Measurements from ENCODE around the gene APOL3. TPM values are rescaled to one million over a fixed set of nuclear protein-coding genes. Genes with fewer than 3 reads are reported as not detected.
"Not testable (repeated sequence)": the region's sequence is repeated elsewhere in the genome, so short reads cannot be mapped to it uniquely, and the experiment has no call there.

The APOL3 gene
- total RNA-seq, 1 experiment from 2014 or later: 0.44 TPM

DNA sequence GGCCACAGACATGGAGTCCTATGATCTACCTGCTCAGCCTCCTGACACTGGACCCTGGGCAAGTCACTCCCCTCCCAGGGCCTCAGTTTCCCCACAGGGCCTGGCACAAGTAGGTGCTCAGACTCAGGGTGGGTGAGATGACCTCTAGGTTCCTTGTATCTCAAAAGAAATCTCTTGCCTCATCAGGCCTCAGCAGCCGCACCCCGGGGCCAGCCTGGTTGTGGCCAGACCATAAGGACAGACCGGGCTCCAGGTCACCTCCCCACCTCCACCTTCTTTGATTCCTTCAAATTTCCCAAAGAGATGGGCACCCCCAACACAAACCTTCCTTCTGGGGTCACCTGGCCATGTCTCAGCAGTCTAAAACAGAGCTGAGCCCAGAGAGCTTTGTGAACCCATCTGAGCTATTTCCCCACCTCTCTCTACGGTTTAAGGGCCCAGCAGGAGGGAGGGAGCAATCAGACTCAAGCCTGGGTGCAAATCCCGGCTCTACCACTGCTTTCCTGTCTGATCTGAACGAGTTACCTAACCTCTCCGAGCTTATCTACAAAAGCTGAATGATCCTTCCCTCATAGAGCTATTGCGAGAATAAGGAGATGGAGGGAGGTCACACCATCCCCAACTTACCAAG, 43.6 kb upstream of the APOL3 start:
- ChIA-PET POLR2A (interaction anchor here (0.7 kb wide), 1 partner anchor 26 kb away, joined by 3 read pairs; no protein-coding TSS in a partner anchor), CTCF (interaction anchor here (0.6 to 0.8 kb wide), 2 partner anchors 35 to 60 kb away, joined by 3 to 5 read pairs; partner anchors contain the start of gene APOL2)
- Mint-ChIP-seq H3K9me3 (ENCODE audit: unreplicated experiment) (no peaks in the 10 kb centered on the region), H3K4me3 (ENCODE audit: unreplicated experiment) (no peak overlapping the region), H3K4me1 (ENCODE audit: insufficient read depth, unreplicated experiment) (no peaks in the 10 kb centered on the region), H3K27me3 (ENCODE audit: insufficient read depth, unreplicated experiment) (peaks cover 6% of the 10 kb centered on the region), H3K27ac (ENCODE audit: low read depth, unreplicated experiment) (no peak overlapping the region), H3K36me3 (ENCODE audit: insufficient read depth, unreplicated experiment) (no peaks in the 10 kb centered on the region)
- intact Hi-C loops (cut with micrococcal nuclease): no loop called here
- no peak for TF ChIP-seq CTCF (IDR thresholded peaks at IDR 0.05; ENCODE audit: unreplicated experiment)
- DNase-seq (ENCODE audit: unreplicated experiment): no peak
- no TSS peak for BruUV-seq (replicated peaks)

DNA sequence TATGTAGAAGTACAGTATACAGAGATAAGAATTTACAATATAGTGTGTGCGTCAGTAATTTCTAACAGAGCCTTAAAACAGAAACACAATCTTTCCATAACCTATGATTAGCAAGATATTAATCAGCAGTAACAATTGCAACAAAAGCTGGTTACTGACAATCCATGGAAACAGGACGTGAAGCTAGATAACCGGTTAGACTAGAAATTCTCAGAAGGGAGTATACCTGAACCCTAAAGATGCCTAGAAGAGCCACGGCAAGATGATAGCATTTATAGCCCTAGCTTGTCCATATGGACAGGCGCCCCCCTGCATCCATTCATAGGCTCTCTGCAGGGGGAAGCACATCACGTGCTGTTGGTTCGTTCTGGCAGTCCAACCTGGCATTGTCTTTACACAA, 42.9 kb upstream of the APOL3 start:
- H3K4me1 Mint-ChIP-seq (ENCODE audit: insufficient read depth, unreplicated experiment); POLR2A ChIA-PET; H3K27me3 Mint-ChIP-seq (ENCODE audit: insufficient read depth, unreplicated experiment); H3K36me3 Mint-ChIP-seq (ENCODE audit: insufficient read depth, unreplicated experiment); H3K27ac Mint-ChIP-seq (ENCODE audit: low read depth, unreplicated experiment); DNase-seq (ENCODE audit: unreplicated experiment); H3K9me3 Mint-ChIP-seq (ENCODE audit: unreplicated experiment); BruUV-seq (replicated peaks); intact Hi-C loops (cut with micrococcal nuclease); H3K4me3 Mint-ChIP-seq (ENCODE audit: unreplicated experiment): not testable (repeated sequence)
- CTCF ChIA-PET: interaction anchor here (0.6 to 0.7 kb wide), 2 partner anchors 45 to 176 kb away, joined by 3 to 5 read pairs; no protein-coding TSS in a partner anchor

DNA sequence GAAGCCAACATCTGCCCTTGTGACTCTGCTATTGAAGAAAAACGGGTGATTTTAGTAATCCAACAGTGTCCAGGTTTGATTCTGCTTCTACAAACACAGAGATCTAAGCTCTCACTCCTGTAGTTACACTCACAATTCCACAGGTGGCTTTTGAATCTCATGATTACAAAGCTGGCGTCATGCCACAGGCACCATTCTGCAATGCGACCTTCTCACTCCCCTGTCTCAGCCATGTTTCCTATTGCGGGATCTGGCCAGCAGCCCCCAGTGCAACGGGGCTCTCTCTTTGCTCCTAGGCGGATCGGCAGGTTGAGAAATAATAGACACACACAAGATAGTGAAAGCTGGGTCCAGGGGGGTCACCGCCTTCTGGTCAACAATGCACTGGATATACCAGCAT, 42.4 kb upstream of the APOL3 start:
- CTCF ChIA-PET: interaction anchor here (0.6 to 0.9 kb wide), 4 partner anchors 18 to 175 kb away, joined by 3 to 5 read pairs (median 4); no protein-coding TSS in a partner anchor
- H3K4me3 Mint-ChIP-seq (ENCODE audit: unreplicated experiment); BruUV-seq (replicated peaks); H3K9me3 Mint-ChIP-seq (ENCODE audit: unreplicated experiment); H3K4me1 Mint-ChIP-seq (ENCODE audit: insufficient read depth, unreplicated experiment); H3K36me3 Mint-ChIP-seq (ENCODE audit: insufficient read depth, unreplicated experiment); intact Hi-C loops (cut with micrococcal nuclease); H3K27ac Mint-ChIP-seq (ENCODE audit: low read depth, unreplicated experiment): not testable (repeated sequence)
- POLR2A ChIA-PET: interaction anchor here (1.2 kb wide), 1 partner anchor 74 kb away, joined by 3 read pairs; no protein-coding TSS in a partner anchor
- peak; percentile 16 for DNase-seq (ENCODE audit: unreplicated experiment)
- H3K27me3 Mint-ChIP-seq (ENCODE audit: insufficient read depth, unreplicated experiment): peaks cover 13% of the 10 kb centered on the region

DNA sequence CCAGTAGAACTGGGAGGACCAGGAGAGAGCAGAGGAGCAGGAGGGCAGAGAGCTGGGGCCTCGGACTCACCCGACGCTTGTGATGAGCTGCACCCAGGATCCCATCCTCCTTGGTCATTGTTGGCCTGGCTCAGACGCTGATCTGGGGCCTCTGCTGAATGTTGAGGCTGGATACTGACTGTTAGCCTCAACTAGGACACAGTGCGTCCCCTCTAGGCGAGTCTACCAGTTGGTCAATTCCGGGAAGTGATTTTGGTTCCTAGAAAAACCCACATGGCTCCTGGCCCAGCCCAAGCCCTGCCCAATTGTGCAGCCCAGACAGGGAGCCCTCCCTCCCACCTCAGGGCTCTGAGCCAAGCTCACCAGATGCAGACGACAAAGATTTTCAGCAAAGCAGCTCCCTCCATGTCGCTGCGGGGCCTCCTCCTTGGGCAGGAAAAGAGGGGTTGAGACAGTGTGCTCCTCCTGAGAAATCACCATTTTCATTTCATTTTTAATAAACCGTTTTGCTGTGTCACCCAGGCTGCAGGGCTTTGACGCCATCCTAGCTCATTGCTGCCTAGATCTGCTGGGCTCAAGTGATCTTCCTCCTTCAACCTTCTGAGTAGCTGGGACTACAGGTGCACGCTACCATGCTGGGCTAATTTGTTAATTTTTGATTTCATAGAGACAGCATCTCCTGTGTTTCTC, 41.2 kb upstream of the APOL3 start, which contains the start of gene APOL4:
TSS of gene APOL4 (minus strand) at position 180 of the 690 bp plus-strand sequence. CDS start at position 105, 75 bp downstream.
- no peak for TF ChIP-seq CTCF (IDR thresholded peaks at IDR 0.05; ENCODE audit: unreplicated experiment)
- no TSS peak for BruUV-seq (replicated peaks)
- ChIA-PET POLR2A (interaction anchor here (1.2 kb wide), 1 partner anchor 73 kb away, joined by 3 read pairs; no protein-coding TSS in a partner anchor), CTCF (interaction anchor here (0.7 to 1.1 kb wide), 3 partner anchors 15 to 76 kb away, joined by 3 to 4 read pairs (median 4); no protein-coding TSS in a partner anchor)
- intact Hi-C loops (cut with micrococcal nuclease): no loop called here
- Mint-ChIP-seq H3K27me3 (ENCODE audit: insufficient read depth, unreplicated experiment) (peaks cover 19% of the 10 kb centered on the region), H3K4me1 (ENCODE audit: insufficient read depth, unreplicated experiment) (no peaks in the 10 kb centered on the region), H3K27ac (ENCODE audit: low read depth, unreplicated experiment) (no peak within 1 kb of the TSS), H3K4me3 (ENCODE audit: unreplicated experiment) (no peak within 1 kb of the TSS), H3K9me3 (ENCODE audit: unreplicated experiment) (no peaks in the 10 kb centered on the region), H3K36me3 (ENCODE audit: insufficient read depth, unreplicated experiment) (no peaks in the 10 kb centered on the region)
- DNase-seq (ENCODE audit: unreplicated experiment): peak; percentile 32

DNA sequence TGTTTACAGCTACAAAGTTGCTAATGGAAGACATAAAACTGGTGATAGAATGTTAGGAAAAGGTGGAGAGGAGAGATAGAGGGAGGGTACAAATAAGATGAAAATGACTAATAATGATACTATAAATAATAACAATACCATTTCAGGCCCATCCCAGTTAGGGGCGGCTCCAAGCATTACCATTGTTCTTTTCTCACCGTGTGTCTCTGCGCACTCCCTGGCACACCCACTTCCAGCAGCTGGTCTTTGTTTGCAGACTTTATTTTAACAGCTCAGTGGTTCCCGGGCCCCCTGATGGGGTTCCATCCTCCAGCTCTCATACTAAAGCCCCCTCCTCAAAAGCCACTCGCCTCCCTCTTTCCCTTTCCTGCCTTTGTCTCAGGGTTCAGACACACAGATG, 40.5 kb upstream of the APOL3 start:
- H3K36me3 Mint-ChIP-seq (ENCODE audit: insufficient read depth, unreplicated experiment); CTCF ChIA-PET; DNase-seq (ENCODE audit: unreplicated experiment); intact Hi-C loops (cut with micrococcal nuclease); BruUV-seq (replicated peaks); H3K27ac Mint-ChIP-seq (ENCODE audit: low read depth, unreplicated experiment); POLR2A ChIA-PET; H3K4me1 Mint-ChIP-seq (ENCODE audit: insufficient read depth, unreplicated experiment); H3K4me3 Mint-ChIP-seq (ENCODE audit: unreplicated experiment); H3K9me3 Mint-ChIP-seq (ENCODE audit: unreplicated experiment): not testable (repeated sequence)
- peaks cover 19% of the 10 kb centered on the region for H3K27me3 Mint-ChIP-seq (ENCODE audit: insufficient read depth, unreplicated experiment)

Data from MCF 10A (cell line).